HEK293 (cell line): ENCODE measurements around the gene MAPKAPK3.

ENCODE experiments used
- CTCF ChIP-seq: fragments of 450-650 bp; formaldehyde crosslinking; IDR thresholded peaks from 2 replicates; pipeline ENCODE4 v1.5.1; 2016; ENCODE audit warnings: missing biosample characterization, missing genetic modification characterization
- KLF9 ChIP-seq: fragments of 450-650 bp; formaldehyde crosslinking; IDR thresholded peaks from 2 replicates; pipeline ENCODE4 v1.5.1; 2016; ENCODE audit warnings: missing biosample characterization, missing genetic modification characterization, low read depth
- REST ChIP-seq: fragments of 450-650 bp; formaldehyde crosslinking; IDR thresholded peaks from 2 replicates; pipeline ENCODE4 v1.5.1; 2016; ENCODE audit warnings: missing biosample characterization, missing genetic modification characterization
- ZNF221 ChIP-seq: fragments of 450-650 bp; formaldehyde crosslinking; IDR thresholded peaks from 2 replicates; pipeline ENCODE4 v1.5.1; 2017; ENCODE audit warnings: missing biosample characterization, missing genetic modification characterization, borderline replicate concordance
- ZNF274 ChIP-seq, 2 experiments: fragments of 200-500 bp in 1 of 2; fragments of 450-650 bp in 1 of 2; sonication (Bioruptor generic) in 1 of 2; formaldehyde crosslinking in 1 of 2; IDR thresholded peaks; 2 replicates each; pipeline versions ENCODE4 v1.5.1 to v1.6.1; 2014 to 2016; ENCODE audit warnings: borderline replicate concordance in 1 of 2, inconsistent platforms in 1 of 2, low read length in 1 of 2, missing biosample characterization in 1 of 2, missing genetic modification characterization in 1 of 2
- ZNF311 ChIP-seq: fragments of 450-650 bp; formaldehyde crosslinking; IDR thresholded peaks from 2 replicates; pipeline ENCODE4 v1.5.1; 2017; ENCODE audit warnings: missing biosample characterization, missing genetic modification characterization, borderline replicate concordance
- ZNF449 ChIP-seq: fragments of 450-650 bp; formaldehyde crosslinking; IDR thresholded peaks from 2 replicates; pipeline ENCODE4 v1.5.1; 2017; ENCODE audit warnings: missing biosample characterization, mild to moderate bottlenecking, missing genetic modification characterization, moderate library complexity
- ZNF670 ChIP-seq: fragments of 450-650 bp; formaldehyde crosslinking; IDR thresholded peaks from 2 replicates; pipeline ENCODE4 v1.5.1; 2016; ENCODE audit warnings: missing biosample characterization, missing genetic modification characterization, low read depth

GRCh38 chr3:50648313-50648712 lies 31.4 kb downstream of the MAPKAPK3 start:
- TF ChIP-seq REST (tag by site-specific recombination), result no peak
- TF ChIP-seq ZNF221 (tag by site-specific recombination), result no peak
- TF ChIP-seq ZNF670 (tag by site-specific recombination), result no peak
- TF ChIP-seq CTCF (tag by site-specific recombination), result no peak
- no peak for TF ChIP-seq KLF9 (tag by site-specific recombination)
- TF ChIP-seq ZNF274 (IDR thresholded peaks at IDR 0.05; ENCODE audit: low read length), result no peak
- TF ChIP-seq ZNF274 (tag by site-specific recombination; IDR thresholded peaks at IDR 0.05; ENCODE audit: borderline replicate concordance), result no peak
- TF ChIP-seq ZNF449 (tag by site-specific recombination), result no peak
- TF ChIP-seq ZNF311 (tag by site-specific recombination), result no peak
